K562 (cell line): ENCODE results near the gene CLDN7. TPM values are rescaled to one million over a fixed set of nuclear protein-coding genes. Genes with fewer than 3 reads are reported as not detected.
A peak's percentile ranks its signal among the peaks of the same experiment; 100 is the strongest.

ENCODE experiments used
- BHLHE40 ChIP-seq: IDR thresholded peaks from 2 replicates; pipeline ENCODE4 v1.6.1; 2011; ENCODE audit warnings: low read length, improper control_type of control experiment
- BRF1 ChIP-seq: IDR thresholded peaks from 3 replicates; pipeline ENCODE4 v1.6.1; 2011; ENCODE audit warnings: borderline replicate concordance, mild to moderate bottlenecking; ENCODE audit not compliant: insufficient read length; ENCODE audit errors: extremely low read depth
- ETS1 ChIP-seq: conservative IDR thresholded peaks from 2 replicates; pipeline ENCODE4 v1.6.1; 2011; ENCODE audit warnings: low read depth, mild to moderate bottlenecking, low read length; ENCODE audit not compliant: control insufficient read depth
- HCFC1 ChIP-seq: IDR thresholded peaks from 2 replicates; pipeline ENCODE4 v1.6.1; 2012; ENCODE audit warnings: low read depth, low read length, improper control_type of control experiment
- HNRNPUL1 ChIP-seq: fragments of 200-400 bp; formaldehyde crosslinking; IDR thresholded peaks from 2 replicates; pipeline ENCODE4 v1.6.1; 2017; ENCODE audit warnings: low read length
- LARP7 ChIP-seq: fragments of 450-650 bp; IDR thresholded peaks from 2 replicates; pipeline ENCODE4 v1.6.1; 2016
- RNF219 ChIP-seq: fragments of 250-450 bp; sonication (Bioruptor Pico); IDR thresholded peaks from 2 replicates; pipeline ENCODE4 v1.5.0; 2022; ENCODE audit warnings: mild to moderate bottlenecking
- RUNX1 ChIP-seq: sonication (generic); IDR thresholded peaks from 2 replicates; pipeline ENCODE4 v1.6.1; 2016; ENCODE audit warnings: antibody characterized with exemption, low read depth
- SIN3A ChIP-seq, 2 experiments: fragments of 150-350 bp in 1 of 2; IDR thresholded peaks; 2 replicates each; pipeline ENCODE4 v1.6.1; 2011 to 2016; ENCODE audit warnings: borderline replicate concordance in 2 of 2, low read depth in 2 of 2, low read length in 2 of 2, mild to moderate bottlenecking in 2 of 2, moderate library complexity in 2 of 2; ENCODE audit not compliant: control insufficient read depth in 1 of 2
- SMARCA5 ChIP-seq: fragments of 450-650 bp; IDR thresholded peaks from 2 replicates; pipeline ENCODE4 v1.6.1; 2016
- TAF7 ChIP-seq: fragments of 450-650 bp; IDR thresholded peaks from 2 replicates; pipeline ENCODE4 v1.6.1; 2016; ENCODE audit warnings: missing genetic modification characterization, missing compliant biosample characterization
- THRA ChIP-seq: fragments of 450-650 bp; IDR thresholded peaks from 2 replicates; pipeline ENCODE4 v1.6.1; 2017; ENCODE audit warnings: mild to moderate bottlenecking, moderate library complexity
- ZFP30 ChIP-seq: fragments of 250-450 bp; sonication (Bioruptor Pico); IDR thresholded peaks from 2 replicates; pipeline ENCODE4 v1.8.0; 2022; ENCODE audit warnings: moderate library complexity, mild to moderate bottlenecking, inconsistent platforms, borderline replicate concordance
- ZFP36 ChIP-seq: fragments of 150-350 bp; IDR thresholded peaks from 2 replicates; pipeline ENCODE4 v1.6.1; 2018; ENCODE audit warnings: low read length, low read depth; ENCODE audit not compliant: partially characterized antibody
- ZNF584 ChIP-seq: fragments of 200-800 bp; sonication (Bioruptor generic); IDR thresholded peaks from 2 replicates; pipeline ENCODE4 v1.6.1; 2016; ENCODE audit warnings: low read depth, mild to moderate bottlenecking, missing genetic modification characterization, missing compliant biosample characterization
- ZSCAN29 ChIP-seq: fragments of 450-650 bp; IDR thresholded peaks from 2 replicates; pipeline ENCODE4 v1.6.1; 2017
- polyA plus RNA-seq, 8 experiments: library from polyadenylated mRNA; depleted of rRNA in 4 of 8; stranded (reverse) in 5 of 8; unstranded in 3 of 8; fragments of >200 nt; fragmentation: Nextera tagmentation in 2 of 8; fragmentation: Illumina TruSeq in 1 of 8; extraction: Ambion mirVana in 2 of 8; extraction: Trizol in 1 of 8; gene quantifications; 2 replicates each; pipeline versions ENCODE4 v1.2.1 to v1.2.3, GENCODE V29; 2011 to 2014; ENCODE audit warnings: inconsistent platforms in 1 of 8, missing spikeins in 1 of 8
- total RNA-seq, 7 experiments: library from RNA; depleted of rRNA in 6 of 7; stranded (reverse); fragments of >200 nt in 6 of 7; fragmentation: Illumina TruSeq in 2 of 7; extraction: Trizol in 2 of 7; gene quantifications; 2 replicates each; pipeline versions ENCODE4 v1.2.1 to v1.2.3, GENCODE V29; 2011 to 2021; ENCODE audit warnings: low replicate concordance in 1 of 7
- TF ChIP-seq, protein P1 (sequence below): fragments of 450-650 bp; formaldehyde crosslinking; IDR thresholded peaks from 2 replicates; pipeline ENCODE4 v1.4.0; 2020; ENCODE audit warnings: mild to moderate bottlenecking
- TF ChIP-seq, protein P2 (sequence below): fragments of 450-650 bp; formaldehyde crosslinking; IDR thresholded peaks from 2 replicates; pipeline ENCODE4 v1.4.0; 2022; ENCODE audit warnings: mild to moderate bottlenecking, moderate library complexity
- TF ChIP-seq, protein P3 (sequence below): fragments of 250-450 bp; sonication (Bioruptor Pico); IDR thresholded peaks from 2 replicates; pipeline ENCODE4 v1.9.0; 2021; ENCODE audit warnings: mild to moderate bottlenecking, inconsistent platforms

The CLDN7 gene
- total and polyA plus RNA-seq, 9 of the 15 experiments (the other 6 are each of a cell fraction or from before 2014, with no cell fraction given) = 2.2 to 14.5 (median 7.6) TPM

GRCh38 chr17:7306911-7307685 is 44.8 kb upstream of the CLDN7 start, which contains the start of gene EIF5A (continued):
- TF ChIP-seq, protein P1, sequence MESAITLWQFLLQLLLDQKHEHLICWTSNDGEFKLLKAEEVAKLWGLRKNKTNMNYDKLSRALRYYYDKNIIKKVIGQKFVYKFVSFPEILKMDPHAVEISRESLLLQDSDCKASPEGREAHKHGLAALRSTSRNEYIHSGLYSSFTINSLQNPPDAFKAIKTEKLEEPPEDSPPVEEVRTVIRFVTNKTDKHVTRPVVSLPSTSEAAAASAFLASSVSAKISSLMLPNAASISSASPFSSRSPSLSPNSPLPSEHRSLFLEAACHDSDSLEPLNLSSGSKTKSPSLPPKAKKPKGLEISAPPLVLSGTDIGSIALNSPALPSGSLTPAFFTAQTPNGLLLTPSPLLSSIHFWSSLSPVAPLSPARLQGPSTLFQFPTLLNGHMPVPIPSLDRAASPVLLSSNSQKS (CRISPR knock-in tag) = no peak
- TF ChIP-seq, protein P2, sequence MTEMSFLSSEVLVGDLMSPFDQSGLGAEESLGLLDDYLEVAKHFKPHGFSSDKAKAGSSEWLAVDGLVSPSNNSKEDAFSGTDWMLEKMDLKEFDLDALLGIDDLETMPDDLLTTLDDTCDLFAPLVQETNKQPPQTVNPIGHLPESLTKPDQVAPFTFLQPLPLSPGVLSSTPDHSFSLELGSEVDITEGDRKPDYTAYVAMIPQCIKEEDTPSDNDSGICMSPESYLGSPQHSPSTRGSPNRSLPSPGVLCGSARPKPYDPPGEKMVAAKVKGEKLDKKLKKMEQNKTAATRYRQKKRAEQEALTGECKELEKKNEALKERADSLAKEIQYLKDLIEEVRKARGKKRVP (CRISPR knock-in tag) = no peak
- no peak for TF ChIP-seq LARP7
- TF ChIP-seq RUNX1 = no peak
- TF ChIP-seq SMARCA5 = no peak
- no peak for TF ChIP-seq ZNF584 (CRISPR knock-in tag)
- TF ChIP-seq RNF219 (CRISPR knock-in tag) = no peak
- no peak for TF ChIP-seq ZFP30
- no peak for TF ChIP-seq BHLHE40
- TF ChIP-seq BRF1 = no peak
- TF ChIP-seq, protein P3, sequence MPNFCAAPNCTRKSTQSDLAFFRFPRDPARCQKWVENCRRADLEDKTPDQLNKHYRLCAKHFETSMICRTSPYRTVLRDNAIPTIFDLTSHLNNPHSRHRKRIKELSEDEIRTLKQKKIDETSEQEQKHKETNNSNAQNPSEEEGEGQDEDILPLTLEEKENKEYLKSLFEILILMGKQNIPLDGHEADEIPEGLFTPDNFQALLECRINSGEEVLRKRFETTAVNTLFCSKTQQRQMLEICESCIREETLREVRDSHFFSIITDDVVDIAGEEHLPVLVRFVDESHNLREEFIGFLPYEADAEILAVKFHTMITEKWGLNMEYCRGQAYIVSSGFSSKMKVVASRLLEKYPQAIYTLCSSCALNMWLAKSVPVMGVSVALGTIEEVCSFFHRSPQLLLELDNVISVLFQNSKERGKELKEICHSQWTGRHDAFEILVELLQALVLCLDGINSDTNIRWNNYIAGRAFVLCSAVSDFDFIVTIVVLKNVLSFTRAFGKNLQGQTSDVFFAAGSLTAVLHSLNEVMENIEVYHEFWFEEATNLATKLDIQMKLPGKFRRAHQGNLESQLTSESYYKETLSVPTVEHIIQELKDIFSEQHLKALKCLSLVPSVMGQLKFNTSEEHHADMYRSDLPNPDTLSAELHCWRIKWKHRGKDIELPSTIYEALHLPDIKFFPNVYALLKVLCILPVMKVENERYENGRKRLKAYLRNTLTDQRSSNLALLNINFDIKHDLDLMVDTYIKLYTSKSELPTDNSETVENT (CRISPR knock-in tag) = no peak
- peak; percentile 76 for TF ChIP-seq TAF7 (tag)
- TF ChIP-seq ETS1 = no peak
- peak in 1 of 2 experiments; percentile 34; a peak in 1 of 4 replicates for TF ChIP-seq SIN3A (IDR thresholded peaks at IDR 0.05; ENCODE audit: borderline replicate concordance in 2 of 2, control insufficient read depth in 1 of 2, low read depth in 2 of 2, low read length in 2 of 2)
- peak; percentile 75 for TF ChIP-seq HCFC1
- no peak for TF ChIP-seq ZSCAN29
- no peak for TF ChIP-seq ZFP36
- TF ChIP-seq HNRNPUL1 = no peak
- TF ChIP-seq THRA = no peak
